GM23338 (cell line): ENCODE measurements around the gene CACNB2. TPM values are rescaled to one million over a fixed set of nuclear protein-coding genes. Genes with fewer than 3 reads are reported as not detected.

ENCODE experiments used
- ATAC-seq: fragments of 200-7000 bp; cut with Tn5 transposase; 3 replicates; pipeline ENCODE4 v1.9.1; 2020
- DNase-seq: peaks from one replicate; pipeline ENCODE4 v3.0.0-alpha.2; 2015; ENCODE audit warnings: low spot score
- H2AFZ ChIP-seq: fragments of 200-600 bp; sonication (generic); 2 replicates; pipeline ENCODE4 v1.8.0; 2016; ENCODE audit warnings: antibody characterized with exemption, mild to moderate bottlenecking, moderate library complexity
- H3F3A ChIP-seq: fragments of 200-600 bp; sonication (generic); replicated peaks from 2 replicates; pipeline ENCODE4 v1.8.0; 2017; ENCODE audit warnings: antibody characterized with exemption, mixed run types, low read depth
- H3K27ac ChIP-seq: fragments of 200-600 bp; sonication (generic); 2 replicates; pipeline ENCODE4 v1.6.1; 2016; ENCODE audit warnings: low read depth
- H3K27me3 ChIP-seq: fragments of 200-600 bp; sonication (generic); 2 replicates; pipeline ENCODE4 v1.8.0; 2016; ENCODE audit warnings: mild to moderate bottlenecking, mixed run types, moderate library complexity; ENCODE audit not compliant: insufficient read depth
- H3K36me3 ChIP-seq: fragments of 200-600 bp; sonication (generic); 2 replicates; pipeline ENCODE4 v1.8.0; 2016; ENCODE audit warnings: mild to moderate bottlenecking; ENCODE audit not compliant: insufficient read depth
- H3K4me1 ChIP-seq: fragments of 200-600 bp; sonication (generic); 2 replicates; pipeline ENCODE4 v1.8.0; 2016; ENCODE audit warnings: mild to moderate bottlenecking, moderate library complexity; ENCODE audit not compliant: insufficient read depth
- H3K4me2 ChIP-seq: fragments of 200-600 bp; sonication (generic); 2 replicates; pipeline ENCODE4 v1.7.1; 2017; ENCODE audit warnings: mixed run types
- H3K4me3 ChIP-seq: fragments of 200-600 bp; sonication (generic); 2 replicates; pipeline ENCODE4 v1.6.1; 2016; ENCODE audit warnings: mixed run types
- H3K79me2 ChIP-seq: fragments of 200-600 bp; sonication (generic); replicated peaks from 2 replicates; pipeline ENCODE4 v1.8.0; 2017; ENCODE audit warnings: mild to moderate bottlenecking; ENCODE audit not compliant: insufficient read depth
- H3K9me2 ChIP-seq: fragments of 200-600 bp; sonication (generic); 2 replicates; pipeline ENCODE4 v1.8.0; 2017; ENCODE audit not compliant: insufficient read depth
- H4K20me1 ChIP-seq: fragments of 200-600 bp; sonication (generic); replicated peaks from 2 replicates; pipeline ENCODE4 v1.8.0; 2017; ENCODE audit warnings: mild to moderate bottlenecking; ENCODE audit not compliant: insufficient read depth
- H3K27ac Mint-ChIP-seq: 2 replicates; pipeline ENCODE4 v1.8.0; 2020; ENCODE audit warnings: inconsistent platforms, mild to moderate bottlenecking, moderate library complexity, mixed read lengths
- H3K27me3 Mint-ChIP-seq: 3 replicates; pipeline ENCODE4 v1.8.0; 2022; ENCODE audit warnings: low read depth, mild to moderate bottlenecking, moderate library complexity, mixed read lengths, inconsistent platforms; ENCODE audit not compliant: insufficient read depth, poor library complexity
- H3K36me3 Mint-ChIP-seq: 3 replicates; pipeline ENCODE4 v1.8.0; 2021; ENCODE audit warnings: low read depth, mild to moderate bottlenecking, inconsistent platforms, moderate library complexity, mixed read lengths
- H3K4me1 Mint-ChIP-seq: 3 replicates; pipeline ENCODE4 v1.8.0; 2020; ENCODE audit warnings: mild to moderate bottlenecking, inconsistent platforms, mixed read lengths
- H3K4me3 Mint-ChIP-seq: 3 replicates; pipeline ENCODE4 v1.8.0; 2021; ENCODE audit warnings: moderate library complexity, mild to moderate bottlenecking, inconsistent platforms, mixed read lengths
- H3K9me3 Mint-ChIP-seq: 3 replicates; pipeline ENCODE4 v1.8.0; 2020; ENCODE audit warnings: moderate library complexity, mild to moderate bottlenecking, inconsistent platforms, mixed read lengths
- CREB1 ChIP-seq: fragments of 250-450 bp; sonication (Bioruptor Pico); IDR thresholded peaks from 2 replicates; pipeline ENCODE4 v1.5.0; 2020; ENCODE audit warnings: low read depth, mild to moderate bottlenecking, moderate library complexity
- CTCF ChIP-seq, 2 experiments: fragments of 200-600 bp in 1 of 2; sonication (generic) in 1 of 2; conservative IDR thresholded peaks; 2 replicates each; pipeline versions ENCODE4 v1.5.1 to v1.6.1; 2016 to 2017; ENCODE audit warnings: antibody characterized with exemption in 2 of 2, low read depth in 2 of 2, mild to moderate bottlenecking in 2 of 2, moderate library complexity in 1 of 2
- EZH2 ChIP-seq: fragments of 200-600 bp; sonication (generic); IDR thresholded peaks from one replicate; pipeline ENCODE4 v1.8.0; 2017; ENCODE audit warnings: antibody characterized with exemption, mild to moderate bottlenecking, low read depth; ENCODE audit not compliant: unreplicated experiment
- NANOG ChIP-seq: IDR thresholded peaks from 2 replicates; pipeline ENCODE4 v1.6.1; 2016; ENCODE audit warnings: antibody characterized with exemption, borderline replicate concordance
- POLR2AphosphoS5 ChIP-seq: IDR thresholded peaks from 2 replicates; pipeline ENCODE4 v1.6.1; 2016; ENCODE audit warnings: antibody characterized with exemption, low read depth
- REST ChIP-seq: IDR thresholded peaks from one replicate; pipeline ENCODE4 v1.6.1; 2018; ENCODE audit warnings: antibody characterized with exemption; ENCODE audit not compliant: unreplicated experiment
- polyA plus RNA-seq: library from polyadenylated mRNA; unstranded; fragments of >200 nt; fragmentation: Nextera tagmentation; extraction: Ambion mirVana; gene quantifications from 2 replicates; pipeline ENCODE4 v1.2.1, GENCODE V29; 2016
- total RNA-seq: library from RNA; depleted of rRNA; stranded (reverse); fragments of >200 nt; shearing (Covaris generic); gene quantifications from 2 replicates; pipeline ENCODE4 v1.2.3, GENCODE V29; 2014
- TF ChIP-seq, protein P1 (sequence below): IDR thresholded peaks from 2 replicates; pipeline ENCODE4 v1.6.1; 2016; ENCODE audit warnings: antibody characterized with exemption
- TF ChIP-seq, protein P2 (sequence below): fragments of 250-450 bp; sonication (Bioruptor Pico); IDR thresholded peaks from 2 replicates; pipeline ENCODE4 v1.5.0; 2020; ENCODE audit warnings: mild to moderate bottlenecking, moderate library complexity

CACNB2 gene
- total and polyA plus RNA-seq, 2 experiments from 2014 or later, result 5.0 to 5.9 TPM

DNA sequence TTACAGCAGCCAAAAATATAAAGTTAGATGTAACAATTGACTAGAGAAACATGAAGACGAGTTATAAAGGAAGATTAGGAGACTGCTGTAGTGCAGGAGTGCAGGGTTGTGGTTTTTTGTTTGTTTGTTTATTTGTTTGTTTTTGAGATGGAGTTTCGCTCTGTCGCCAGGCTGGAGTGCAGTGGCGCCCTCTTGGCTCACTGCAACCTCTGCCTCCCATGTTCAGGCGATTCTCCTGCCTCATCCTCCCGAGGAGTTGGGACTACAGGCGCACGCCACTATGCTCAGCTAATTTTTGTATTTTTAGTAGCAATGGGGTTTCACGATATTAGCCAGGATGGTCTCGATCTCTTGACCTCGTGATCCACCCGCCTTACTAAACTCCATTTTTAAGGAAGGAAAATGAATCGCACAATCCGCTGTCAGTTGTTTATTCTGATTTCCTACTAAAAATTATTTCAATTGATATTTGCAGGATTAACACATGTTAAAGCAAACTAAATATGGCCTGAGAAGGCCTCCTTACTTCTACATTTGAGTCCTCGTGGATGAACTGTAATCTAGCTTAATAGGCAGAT, 277.8 kb downstream of the CACNB2 start:
- no peak overlapping the region for H3K27ac Mint-ChIP-seq
- Histone ChIP-seq H2AFZ (no peak overlapping the region), H3K9me2 (no peaks in the 10 kb centered on the region), H3K4me2 (no peak overlapping the region), H3K36me3 (no peaks in the 10 kb centered on the region), H3K4me1 (no peaks in the 10 kb centered on the region), H3F3A (no peaks in the 10 kb centered on the region), H3K79me2 (no peaks in the 10 kb centered on the region), H3K27me3 (no peaks in the 10 kb centered on the region), H4K20me1 (no peaks in the 10 kb centered on the region), H3K27ac (no peak overlapping the region), H3K4me3 (no peak overlapping the region)
- TF ChIP-seq CTCF (conservative IDR thresholded peaks at IDR 0.05; ENCODE audit: low read depth in 2 of 2) (peak; percentile 48 to 56), EZH2 (no peak), POLR2AphosphoS5 (no peak)
- TF ChIP-seq, protein P1, sequence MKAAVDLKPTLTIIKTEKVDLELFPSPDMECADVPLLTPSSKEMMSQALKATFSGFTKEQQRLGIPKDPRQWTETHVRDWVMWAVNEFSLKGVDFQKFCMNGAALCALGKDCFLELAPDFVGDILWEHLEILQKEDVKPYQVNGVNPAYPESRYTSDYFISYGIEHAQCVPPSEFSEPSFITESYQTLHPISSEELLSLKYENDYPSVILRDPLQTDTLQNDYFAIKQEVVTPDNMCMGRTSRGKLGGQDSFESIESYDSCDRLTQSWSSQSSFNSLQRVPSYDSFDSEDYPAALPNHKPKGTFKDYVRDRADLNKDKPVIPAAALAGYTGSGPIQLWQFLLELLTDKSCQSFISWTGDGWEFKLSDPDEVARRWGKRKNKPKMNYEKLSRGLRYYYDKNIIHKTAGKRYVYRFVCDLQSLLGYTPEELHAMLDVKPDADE, result no peak
- no peaks in the 10 kb centered on the region for H3K27me3 Mint-ChIP-seq
- no peaks in the 10 kb centered on the region for H3K9me3 Mint-ChIP-seq
- no peaks in the 10 kb centered on the region for H3K36me3 Mint-ChIP-seq
- peaks cover 12% of the 10 kb centered on the region for H3K4me1 Mint-ChIP-seq
- ATAC-seq, result no peak
- no peak overlapping the region for H3K4me3 Mint-ChIP-seq
- no peak for DNase-seq

DNA sequence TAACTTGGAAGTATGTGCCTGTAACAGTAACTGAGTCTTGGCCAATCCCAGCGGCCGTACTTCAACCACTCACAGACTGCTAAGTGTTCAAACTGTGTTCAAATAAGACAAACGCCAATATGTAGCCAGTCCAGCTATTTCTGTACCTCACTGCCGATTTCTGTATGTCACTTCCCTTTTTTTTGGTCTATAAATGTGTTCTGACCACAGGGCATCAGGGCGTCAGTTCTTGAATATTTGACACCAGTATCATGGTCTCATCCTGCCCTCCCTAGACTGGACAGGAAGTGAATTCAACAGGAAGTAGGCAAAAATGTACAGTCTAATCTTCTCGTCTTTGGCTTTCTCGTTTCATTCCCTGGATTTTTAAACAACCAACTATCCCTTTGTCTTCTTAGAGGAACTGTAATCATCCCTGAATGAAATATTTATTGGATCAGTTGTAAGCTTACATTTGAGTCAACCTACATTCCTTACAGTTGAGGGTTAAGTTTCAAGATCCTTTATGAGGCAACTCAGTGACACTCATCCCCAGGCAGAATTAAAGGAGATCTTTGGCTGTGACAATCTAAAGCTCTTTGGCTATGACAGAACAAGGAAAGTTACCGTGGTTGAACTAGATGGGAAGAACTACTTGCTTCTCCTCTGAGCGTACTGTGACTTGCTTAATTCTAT, 278.5 kb downstream of the CACNB2 start:
- ATAC-seq (no peak), DNase-seq (no peak)
- Mint-ChIP-seq H3K4me1 (peaks cover 12% of the 10 kb centered on the region), H3K4me3 (no peak overlapping the region), H3K36me3 (no peaks in the 10 kb centered on the region), H3K27me3 (no peaks in the 10 kb centered on the region), H3K9me3 (no peaks in the 10 kb centered on the region), H3K27ac (no peak overlapping the region)
- H2AFZ ChIP-seq, result no peak overlapping the region
- no peak overlapping the region for H3K4me2 ChIP-seq
- H3K9me2 ChIP-seq, result no peaks in the 10 kb centered on the region
- no peaks in the 10 kb centered on the region for H3K79me2 ChIP-seq
- H3K27me3 ChIP-seq, result no peaks in the 10 kb centered on the region
- no peak overlapping the region for H3K27ac ChIP-seq
- no peaks in the 10 kb centered on the region for H3K36me3 ChIP-seq
- no peaks in the 10 kb centered on the region for H3F3A ChIP-seq
- H3K4me3 ChIP-seq, result no peak overlapping the region
- no peaks in the 10 kb centered on the region for H3K4me1 ChIP-seq
- H4K20me1 ChIP-seq, result no peaks in the 10 kb centered on the region
- TF ChIP-seq CREB1 (CRISPR knock-in tag), result no peak
- TF ChIP-seq POLR2AphosphoS5, result no peak
- TF ChIP-seq NANOG, result no peak
- no peak for TF ChIP-seq REST
- TF ChIP-seq, protein P2, sequence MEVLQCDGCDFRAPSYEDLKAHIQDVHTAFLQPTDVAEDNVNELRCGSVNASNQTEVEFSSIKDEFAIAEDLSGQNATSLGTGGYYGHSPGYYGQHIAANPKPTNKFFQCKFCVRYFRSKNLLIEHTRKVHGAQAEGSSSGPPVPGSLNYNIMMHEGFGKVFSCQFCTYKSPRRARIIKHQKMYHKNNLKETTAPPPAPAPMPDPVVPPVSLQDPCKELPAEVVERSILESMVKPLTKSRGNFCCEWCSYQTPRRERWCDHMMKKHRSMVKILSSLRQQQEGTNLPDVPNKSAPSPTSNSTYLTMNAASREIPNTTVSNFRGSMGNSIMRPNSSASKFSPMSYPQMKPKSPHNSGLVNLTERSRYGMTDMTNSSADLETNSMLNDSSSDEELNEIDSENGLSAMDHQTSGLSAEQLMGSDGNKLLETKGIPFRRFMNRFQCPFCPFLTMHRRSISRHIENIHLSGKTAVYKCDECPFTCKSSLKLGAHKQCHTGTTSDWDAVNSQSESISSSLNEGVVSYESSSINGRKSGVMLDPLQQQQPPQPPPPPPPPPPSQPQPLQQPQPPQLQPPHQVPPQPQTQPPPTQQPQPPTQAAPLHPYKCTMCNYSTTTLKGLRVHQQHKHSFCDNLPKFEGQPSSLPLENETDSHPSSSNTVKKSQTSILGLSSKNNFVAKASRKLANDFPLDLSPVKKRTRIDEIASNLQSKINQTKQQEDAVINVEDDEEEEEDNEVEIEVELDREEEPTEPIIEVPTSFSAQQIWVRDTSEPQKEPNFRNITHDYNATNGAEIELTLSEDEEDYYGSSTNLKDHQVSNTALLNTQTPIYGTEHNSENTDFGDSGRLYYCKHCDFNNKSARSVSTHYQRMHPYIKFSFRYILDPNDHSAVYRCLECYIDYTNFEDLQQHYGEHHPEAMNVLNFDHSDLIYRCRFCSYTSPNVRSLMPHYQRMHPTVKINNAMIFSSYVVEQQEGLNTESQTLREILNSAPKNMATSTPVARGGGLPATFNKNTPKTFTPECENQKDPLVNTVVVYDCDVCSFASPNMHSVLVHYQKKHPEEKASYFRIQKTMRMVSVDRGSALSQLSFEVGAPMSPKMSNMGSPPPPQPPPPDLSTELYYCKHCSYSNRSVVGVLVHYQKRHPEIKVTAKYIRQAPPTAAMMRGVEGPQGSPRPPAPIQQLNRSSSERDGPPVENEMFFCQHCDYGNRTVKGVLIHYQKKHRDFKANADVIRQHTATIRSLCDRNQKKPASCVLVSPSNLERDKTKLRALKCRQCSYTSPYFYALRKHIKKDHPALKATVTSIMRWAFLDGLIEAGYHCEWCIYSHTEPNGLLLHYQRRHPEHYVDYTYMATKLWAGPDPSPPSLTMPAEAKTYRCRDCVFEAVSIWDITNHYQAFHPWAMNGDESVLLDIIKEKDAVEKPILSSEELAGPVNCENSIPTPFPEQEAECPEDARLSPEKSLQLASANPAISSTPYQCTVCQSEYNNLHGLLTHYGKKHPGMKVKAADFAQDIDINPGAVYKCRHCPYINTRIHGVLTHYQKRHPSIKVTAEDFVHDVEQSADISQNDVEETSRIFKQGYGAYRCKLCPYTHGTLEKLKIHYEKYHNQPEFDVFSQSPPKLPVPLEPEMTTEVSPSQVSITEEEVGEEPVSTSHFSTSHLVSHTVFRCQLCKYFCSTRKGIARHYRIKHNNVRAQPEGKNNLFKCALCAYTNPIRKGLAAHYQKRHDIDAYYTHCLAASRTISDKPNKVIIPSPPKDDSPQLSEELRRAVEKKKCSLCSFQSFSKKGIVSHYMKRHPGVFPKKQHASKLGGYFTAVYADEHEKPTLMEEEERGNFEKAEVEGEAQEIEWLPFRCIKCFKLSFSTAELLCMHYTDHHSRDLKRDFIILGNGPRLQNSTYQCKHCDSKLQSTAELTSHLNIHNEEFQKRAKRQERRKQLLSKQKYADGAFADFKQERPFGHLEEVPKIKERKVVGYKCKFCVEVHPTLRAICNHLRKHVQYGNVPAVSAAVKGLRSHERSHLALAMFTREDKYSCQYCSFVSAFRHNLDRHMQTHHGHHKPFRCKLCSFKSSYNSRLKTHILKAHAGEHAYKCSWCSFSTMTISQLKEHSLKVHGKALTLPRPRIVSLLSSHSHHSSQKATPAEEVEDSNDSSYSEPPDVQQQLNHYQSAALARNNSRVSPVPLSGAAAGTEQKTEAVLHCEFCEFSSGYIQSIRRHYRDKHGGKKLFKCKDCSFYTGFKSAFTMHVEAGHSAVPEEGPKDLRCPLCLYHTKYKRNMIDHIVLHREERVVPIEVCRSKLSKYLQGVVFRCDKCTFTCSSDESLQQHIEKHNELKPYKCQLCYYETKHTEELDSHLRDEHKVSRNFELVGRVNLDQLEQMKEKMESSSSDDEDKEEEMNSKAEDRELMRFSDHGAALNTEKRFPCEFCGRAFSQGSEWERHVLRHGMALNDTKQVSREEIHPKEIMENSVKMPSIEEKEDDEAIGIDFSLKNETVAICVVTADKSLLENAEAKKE (CRISPR knock-in tag), result no peak
